Natural killer cell (primary cell): ENCODE data around the gene PTPRS. TPM values are rescaled to one million over a fixed set of nuclear protein-coding genes. Genes with fewer than 3 reads are reported as not detected.

Experiments
- ATAC-seq, 3 donors: fragments of 150-1000 bp in 2 of 3; fragments of 200-7000 bp in 1 of 3; cut with Tn5 transposase; 1 replicate in 1 of 3; 2 replicates in 2 of 3; pipeline ENCODE4 v1.10.0; 2021; ENCODE audit warnings: mild to moderate bottlenecking in 2 of 3, moderate library complexity in 2 of 3
- DNase-seq, 2 donors: peaks; one replicate each; pipeline versions ENCODE4 v3.0.0 to v3.0.0-alpha.2; 2013 to 2021; ENCODE audit warnings: mixed read lengths in 1 of 2
- H3K27ac ChIP-seq: one replicate; pipeline ENCODE4 v1.5.1; 2013; ENCODE audit warnings: mild to moderate bottlenecking, low read length
- H3K27me3 ChIP-seq: one replicate; pipeline ENCODE4 v1.6.1; 2013; ENCODE audit warnings: low read length; ENCODE audit not compliant: control insufficient read depth, insufficient read depth
- H3K36me3 ChIP-seq: one replicate; pipeline ENCODE4 v1.6.1; 2013; ENCODE audit warnings: low read length; ENCODE audit not compliant: control insufficient read depth, insufficient read depth
- H3K4me1 ChIP-seq: one replicate; pipeline ENCODE4 v1.6.1; 2013; ENCODE audit warnings: low read length; ENCODE audit not compliant: control insufficient read depth, insufficient read depth
- H3K4me3 ChIP-seq: one replicate; pipeline ENCODE4 v1.5.1; 2013; ENCODE audit warnings: low read length
- H3K9me3 ChIP-seq: one replicate; pipeline ENCODE4 v1.6.1; 2013; ENCODE audit warnings: low read length; ENCODE audit not compliant: control insufficient read depth, insufficient read depth
- H3K27ac Mint-ChIP-seq, 2 donors: one replicate each; pipeline ENCODE4 v1.8.0; 2022; ENCODE audit warnings: mild to moderate bottlenecking in 2 of 2, mixed read lengths in 2 of 2, moderate library complexity in 1 of 2
- H3K27me3 Mint-ChIP-seq, 2 donors: one replicate each; pipeline ENCODE4 v1.8.0; 2022; ENCODE audit warnings: low read depth in 2 of 2, mixed read lengths in 2 of 2
- H3K36me3 Mint-ChIP-seq: one replicate; pipeline ENCODE4 v1.8.0; 2022; ENCODE audit warnings: mixed read lengths
- H3K4me1 Mint-ChIP-seq, 2 donors: one replicate each; pipeline ENCODE4 v1.8.0; 2022; ENCODE audit warnings: mixed read lengths in 2 of 2
- H3K4me3 Mint-ChIP-seq: one replicate; pipeline ENCODE4 v1.8.0; 2022; ENCODE audit warnings: mild to moderate bottlenecking, moderate library complexity, mixed read lengths
- H3K9me3 Mint-ChIP-seq, 2 donors: one replicate each; pipeline ENCODE4 v1.8.0; 2022; ENCODE audit warnings: mixed read lengths in 2 of 2
- CTCF ChIP-seq: fragments of 200-600 bp; IDR thresholded peaks from one replicate; pipeline ENCODE4 v1.8.0; 2022; ENCODE audit warnings: antibody characterized with exemption
- WGBS: methylation state at CpG from one replicate; pipeline ENCODE4 v1.1.7; 2013; ENCODE audit warnings: missing lambda C conversion rate; ENCODE audit not compliant: insufficient coverage; 5-methylcytosine and 5-hydroxymethylcytosine counted together
- intact Hi-C: fragments of 100-400 bp; cut with micrococcal nuclease; formaldehyde crosslinking; loops from one replicate; pipeline ENCODE4 v1.14.2; 2022
- total RNA-seq, 4 donors: library from RNA; stranded (reverse); fragments of 120-200 nt in 1 of 4; gene quantifications; one replicate each; pipeline versions ENCODE4 v1.2.3 to v1.2.4, GENCODE V29; 2013 to 2022

The PTPRS gene
- total RNA-seq, 3 donors from 2014 or later (not counting 1 experiment from before 2014, with no cell fraction given) = 0.47 to 0.73 (median 0.61) TPM

GRCh38 chr19:5321851-5322681 is 18.5 kb downstream of the PTPRS start:
- WGBS = 7% methylated on average over 34 of the region's 34 CpGs
- peaks cover 6 to 13% of the 10 kb centered on the region in 2 donors for H3K4me1 Mint-ChIP-seq
- ATAC-seq (peak; percentile 77 to 96 (median 95)), DNase-seq (peak; percentile 30 to 38)
- Histone ChIP-seq H3K4me1 (peaks cover 14% of the 10 kb centered on the region), H3K9me3 (no peaks in the 10 kb centered on the region), H3K27ac (peak overlapping the region; percentile 42), H3K36me3 (no peaks in the 10 kb centered on the region), H3K27me3 (no peaks in the 10 kb centered on the region), H3K4me3 (no peak overlapping the region)
- intact Hi-C loops = no loop called here
- peak overlapping the region; percentile 48 to 51 for H3K27ac Mint-ChIP-seq
- H3K4me3 Mint-ChIP-seq = peak overlapping the region; percentile 78
- no peaks in the 10 kb centered on the region for H3K36me3 Mint-ChIP-seq
- TF ChIP-seq CTCF = no peak
- peaks cover 0 to 15% of the 10 kb centered on the region in 2 donors for H3K27me3 Mint-ChIP-seq
- H3K9me3 Mint-ChIP-seq = no peaks in the 10 kb centered on the region

GRCh38 chr19:5321066-5321642 is 19.5 kb downstream of the PTPRS start:
- ATAC-seq = no peak
- intact Hi-C loops = no loop called here
- DNase-seq = no peak
- no peak for TF ChIP-seq CTCF
- Histone ChIP-seq H3K27me3 (no peaks in the 10 kb centered on the region), H3K27ac (no peak overlapping the region), H3K4me1 (peaks cover 14% of the 10 kb centered on the region), H3K9me3 (no peaks in the 10 kb centered on the region), H3K4me3 (no peak overlapping the region), H3K36me3 (no peaks in the 10 kb centered on the region)
- H3K9me3 Mint-ChIP-seq = no peaks in the 10 kb centered on the region
- peaks cover 0 to 11% of the 10 kb centered on the region in 2 donors for H3K27me3 Mint-ChIP-seq
- H3K36me3 Mint-ChIP-seq = no peaks in the 10 kb centered on the region
- H3K4me3 Mint-ChIP-seq = no peak overlapping the region
- WGBS = 96% methylated on average over 9 of the region's 9 CpGs
- H3K4me1 Mint-ChIP-seq = peaks cover 6 to 13% of the 10 kb centered on the region in 2 donors
- H3K27ac Mint-ChIP-seq = no peak overlapping the region

- Histone ChIP-seq H3K27ac (no peak overlapping the region), H3K4me1 (peaks cover 14% of the 10 kb centered on the region), H3K27me3 (no peaks in the 10 kb centered on the region), H3K4me3 (no peak overlapping the region), H3K36me3 (no peaks in the 10 kb centered on the region), H3K9me3 (no peaks in the 10 kb centered on the region)
- H3K4me3 Mint-ChIP-seq = no peak overlapping the region
- no peaks in the 10 kb centered on the region for H3K36me3 Mint-ChIP-seq
- no peaks in the 10 kb centered on the region for H3K9me3 Mint-ChIP-seq
- peaks cover 6 to 13% of the 10 kb centered on the region in 2 donors for H3K4me1 Mint-ChIP-seq
- intact Hi-C loops = no loop called here
- no peak overlapping the region for H3K27ac Mint-ChIP-seq
- DNase-seq (no peak), ATAC-seq (no peak)
- 88% methylated on average over 9 of the region's 9 CpGs for WGBS
- TF ChIP-seq CTCF = no peak
- H3K27me3 Mint-ChIP-seq = peaks cover 0 to 11% of the 10 kb centered on the region in 2 donors
These were observed 21.1 kb downstream of the PTPRS start for GRCh38 chr19:5319516-5319915.
